ENCODE data around the gene POM121C.
"Not testable (repeated sequence)": the region's sequence is repeated elsewhere in the genome, so short reads cannot be mapped to it uniquely, and the experiment has no call there.

Gene POM121C

GRCh38 chr7:75374519-75375317 is 111.4 kb downstream of the POM121C start:
- not testable (repeated sequence) for DNase-seq

GRCh38 chr7:75374144-75374518 is 112.0 kb downstream of the POM121C start:
- DNase-seq: not testable (repeated sequence)

- DNase-seq: not testable (repeated sequence)
These were observed 118.8 kb downstream of the POM121C start for GRCh38 chr7:75367313-75367712.
